RKO (cell line): Measurements from ENCODE around the gene PTGFR.

Experiments used
- DNase-seq: peaks from one replicate; pipeline ENCODE4 v3.0.0-alpha.2; 2016; ENCODE audit warnings: low spot score

The PTGFR gene

DNA sequence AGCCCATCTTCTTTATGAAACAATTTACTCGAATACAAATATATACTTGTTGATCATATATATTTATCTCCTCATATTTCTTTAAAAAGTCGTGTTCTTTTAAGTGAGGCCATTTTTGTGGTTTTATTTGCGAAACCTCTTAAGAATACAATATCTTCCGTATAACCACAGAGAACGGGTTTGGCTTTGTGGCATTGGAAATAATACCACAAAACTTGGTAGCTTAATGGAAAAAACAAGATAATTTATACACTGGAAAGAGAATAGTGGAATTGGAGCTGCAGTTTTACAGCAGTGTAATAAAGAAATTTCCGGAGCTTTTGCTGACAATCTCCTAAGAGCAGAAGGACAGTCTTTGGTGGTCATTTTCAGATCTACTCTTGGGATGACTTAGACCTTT, 29.4 kb downstream of the PTGFR start:
- DNase-seq: no peak

DNA sequence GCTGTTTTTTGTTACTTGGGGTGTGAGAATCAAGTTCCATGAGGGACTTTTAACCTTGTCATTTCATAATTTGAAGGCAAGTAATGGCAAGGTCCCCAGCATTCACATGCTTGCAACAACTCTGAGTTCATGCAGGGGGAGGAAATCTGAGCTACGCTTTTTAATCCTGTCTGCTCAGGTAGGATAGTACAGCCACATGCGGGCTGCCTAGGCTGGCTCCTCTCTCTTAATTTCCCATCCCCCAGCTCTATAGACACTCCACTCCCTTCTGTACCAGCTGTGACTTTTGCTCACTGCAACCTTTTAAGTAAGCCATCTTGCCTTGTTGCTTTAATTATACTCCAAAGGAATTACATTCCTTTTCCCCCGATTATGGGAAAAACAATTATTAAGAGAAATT, 30.1 kb downstream of the PTGFR start:
- DNase-seq: no peak

DNA sequence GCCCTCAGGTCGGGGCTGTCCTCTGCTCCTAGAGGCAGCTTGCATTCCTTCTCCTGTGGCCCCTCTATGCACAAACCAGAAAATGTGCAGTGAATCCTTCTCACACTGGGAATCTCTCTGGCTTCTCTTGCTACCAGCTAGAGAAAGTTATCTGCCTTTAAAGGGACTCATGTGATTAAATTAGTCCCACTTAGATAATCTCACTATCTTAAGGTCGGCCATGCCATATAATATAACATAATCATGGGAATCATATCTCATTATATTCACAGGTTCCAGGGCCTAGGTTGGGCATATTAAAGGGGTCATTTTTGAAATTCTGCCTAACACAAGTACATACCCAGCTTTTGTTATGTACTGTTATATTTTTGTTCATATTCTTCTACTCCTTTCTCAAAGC, 31.4 kb downstream of the PTGFR start:
- DNase-seq: no peak

GRCh38 chr1:78526496-78526895, 35.7 kb downstream of the PTGFR start:
- DNase-seq: no peak

GRCh38 chr1:78527706-78528105, 36.9 kb downstream of the PTGFR start:
- no peak for DNase-seq

DNA sequence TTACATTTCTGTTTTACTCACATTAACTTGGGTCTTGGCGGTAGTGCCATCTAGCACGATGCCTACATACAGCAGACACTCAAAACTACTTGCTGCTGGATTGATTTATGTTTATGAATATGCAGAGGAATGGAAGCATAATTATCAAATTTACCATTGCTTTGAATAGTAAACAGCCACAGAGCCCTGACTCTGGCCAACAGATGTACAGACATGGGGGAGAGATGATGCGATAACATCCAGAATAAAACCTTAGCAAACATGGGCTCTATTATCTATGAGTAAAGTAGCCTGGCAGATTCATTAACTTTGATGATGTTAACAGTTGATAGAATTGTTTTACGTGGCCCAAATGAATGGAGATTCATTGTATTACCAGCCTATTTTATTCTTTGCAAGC, 42.8 kb downstream of the PTGFR start:
- no peak for DNase-seq

GRCh38 chr1:78535286-78535685, 44.5 kb downstream of the PTGFR start:
- no peak for DNase-seq

DNA sequence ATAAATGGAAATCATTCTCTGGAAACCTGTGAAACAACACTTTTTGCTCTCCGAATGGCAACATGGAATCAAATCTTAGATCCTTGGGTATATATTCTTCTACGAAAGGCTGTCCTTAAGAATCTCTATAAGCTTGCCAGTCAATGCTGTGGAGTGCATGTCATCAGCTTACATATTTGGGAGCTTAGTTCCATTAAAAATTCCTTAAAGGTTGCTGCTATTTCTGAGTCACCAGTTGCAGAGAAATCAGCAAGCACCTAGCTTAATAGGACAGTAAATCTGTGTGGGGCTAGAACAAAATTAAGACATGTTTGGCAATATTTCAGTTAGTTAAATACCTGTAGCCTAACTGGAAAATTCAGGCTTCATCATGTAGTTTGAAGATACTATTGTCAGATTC, 45.7 kb downstream of the PTGFR start:
- DNase-seq: no peak

GRCh38 chr1:78540048-78540447, 49.3 kb downstream of the PTGFR start:
- DNase-seq: no peak

GRCh38 chr1:78541479-78541878, 50.7 kb downstream of the PTGFR start:
- no peak for DNase-seq

GRCh38 chr1:78543941-78544643, 53.3 kb downstream of the PTGFR start:
- DNase-seq: no peak

DNA sequence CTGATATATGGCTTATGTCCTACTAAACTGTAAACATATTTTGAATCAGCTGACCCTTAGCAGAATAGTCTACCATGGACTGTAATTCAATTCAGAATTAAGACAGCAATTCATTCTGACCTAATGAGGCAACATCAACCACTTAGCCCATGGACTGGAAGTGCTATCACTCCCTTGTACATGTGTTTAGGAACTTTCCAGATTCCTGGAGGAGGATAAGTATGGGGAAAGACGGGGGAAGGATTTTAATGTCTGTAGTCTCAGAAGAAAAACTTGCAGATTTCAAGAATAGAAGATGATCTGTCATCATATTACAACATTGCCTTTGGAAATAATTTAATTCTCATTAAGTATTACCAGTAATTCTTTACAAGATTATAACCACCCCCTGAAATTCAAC, 56.3 kb downstream of the PTGFR start:
- no peak for DNase-seq

- DNase-seq: no peak
Measured at GRCh38 chr1:78549331-78549730, 58.6 kb downstream of the PTGFR start.

DNA sequence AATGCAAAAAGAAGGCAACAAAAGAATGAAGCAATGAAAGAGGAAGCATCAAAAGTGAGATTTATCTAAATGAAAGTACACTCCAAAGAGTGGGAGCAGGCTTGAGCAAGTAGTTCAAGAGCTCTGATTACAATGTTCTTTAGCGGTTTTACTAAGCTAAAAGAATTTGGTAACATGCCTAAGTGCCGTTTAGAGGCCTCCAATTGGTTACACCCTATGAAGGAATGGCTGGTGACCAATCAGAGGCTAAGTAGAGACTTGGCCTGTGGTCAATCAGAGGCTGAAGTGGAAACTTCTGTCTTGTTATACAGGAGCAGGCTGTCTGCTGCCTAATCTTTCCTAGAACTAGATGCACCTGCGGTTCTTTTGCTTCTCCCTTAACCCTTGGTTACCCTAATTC, 59.1 kb downstream of the PTGFR start:
- no peak for DNase-seq

- no peak for DNase-seq
Measured at GRCh38 chr1:78553859-78554258, 63.1 kb downstream of the PTGFR start.

DNA sequence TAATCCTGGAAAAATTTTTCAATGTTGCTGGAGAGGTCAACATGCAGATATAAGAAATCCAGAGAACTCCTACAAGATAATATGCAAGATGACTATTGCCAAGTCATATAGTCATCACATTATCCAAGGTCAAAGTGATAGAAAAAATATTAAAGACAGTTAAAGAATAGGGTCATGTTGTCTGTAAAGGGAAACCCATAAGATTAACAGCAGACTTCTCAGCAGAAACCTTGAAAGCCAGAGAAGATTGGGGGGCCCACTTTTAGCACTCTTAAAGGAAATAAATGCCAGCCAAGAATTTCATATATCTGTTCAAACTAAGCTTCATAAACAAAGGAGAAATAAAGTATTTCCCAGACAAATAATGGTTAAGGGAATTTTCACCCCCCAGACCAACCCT, 64.1 kb downstream of the PTGFR start:
- DNase-seq: no peak

DNA sequence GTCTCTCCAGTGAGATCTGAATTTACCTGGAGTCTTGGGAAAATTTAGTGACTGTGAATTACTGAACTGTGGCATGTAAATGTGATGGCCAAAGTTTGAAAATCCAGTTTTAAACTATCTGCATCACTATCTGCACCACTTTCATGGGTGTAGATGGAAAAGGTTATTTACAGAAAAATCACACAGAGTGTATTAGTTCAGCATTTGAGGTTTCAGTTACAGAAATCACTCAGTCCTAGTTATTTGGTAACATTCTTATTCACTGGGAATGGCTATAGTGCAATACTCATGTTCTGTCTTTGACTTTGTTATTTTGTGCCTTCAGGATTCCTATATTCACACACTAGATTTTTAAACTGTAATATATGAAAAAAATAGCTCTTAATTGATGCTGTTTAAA, 68.9 kb downstream of the PTGFR start:
- no peak for DNase-seq

GRCh38 chr1:78560811-78561210, 70.0 kb downstream of the PTGFR start:
- DNase-seq: no peak

DNA sequence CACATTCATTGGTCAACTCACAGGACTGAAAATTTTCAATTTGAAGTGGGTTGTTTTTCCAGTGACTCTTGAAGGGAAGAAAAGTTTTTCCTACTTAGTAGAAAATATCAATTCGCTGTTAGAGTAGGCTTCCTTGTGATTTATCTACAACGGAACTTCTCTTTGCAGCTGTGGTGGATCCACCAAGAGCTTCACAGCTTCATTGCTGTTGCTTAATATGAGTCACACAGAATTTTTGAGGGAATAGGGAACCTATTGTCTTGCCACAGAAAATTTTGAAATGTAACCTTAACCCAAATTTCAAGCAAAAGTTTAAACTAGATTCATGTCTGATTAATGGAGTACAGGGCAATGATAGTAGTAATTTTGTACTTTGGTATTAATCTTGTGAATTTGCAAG, 71.1 kb downstream of the PTGFR start:
- DNase-seq: no peak

DNA sequence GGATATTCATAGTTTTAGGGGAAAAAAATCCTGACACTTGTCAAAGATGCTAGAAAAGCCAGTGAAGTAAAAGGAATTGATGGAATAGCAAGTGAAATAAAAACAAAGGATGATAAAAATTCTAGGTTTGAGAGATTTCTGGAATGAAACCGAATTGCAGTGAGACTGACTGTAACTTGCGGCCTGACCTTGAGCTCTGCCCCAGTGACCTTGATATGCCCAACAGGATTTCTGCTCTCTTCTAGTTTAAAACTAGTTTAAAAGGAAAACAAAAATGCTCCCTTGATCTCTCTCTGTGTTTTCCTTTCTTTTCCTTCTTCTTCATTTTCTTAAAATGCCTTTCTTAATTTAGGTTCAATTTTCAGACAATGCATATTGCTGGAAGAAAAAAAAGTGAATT, 74.6 kb downstream of the PTGFR start:
- DNase-seq: no peak

DNA sequence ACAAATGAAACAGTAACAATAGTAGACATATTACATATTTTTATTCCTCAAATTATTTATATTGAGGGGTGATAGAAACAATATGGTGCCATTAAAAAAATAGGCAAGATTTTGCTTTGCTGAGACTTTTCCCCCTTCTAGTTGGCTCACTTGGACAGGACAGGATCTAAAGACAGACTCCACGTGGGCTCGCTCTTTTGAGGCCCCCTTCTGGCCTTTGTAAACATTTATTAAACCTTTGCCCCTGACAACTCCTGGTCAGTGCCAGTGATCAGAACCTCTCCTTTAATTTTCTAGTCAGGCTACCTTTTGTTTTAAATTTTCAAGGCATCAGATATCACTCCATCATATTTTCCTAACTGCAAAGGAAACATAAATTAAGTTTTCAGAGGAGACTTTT, 79.8 kb downstream of the PTGFR start:
- DNase-seq: no peak

GRCh38 chr1:78577257-78578100, 86.7 kb downstream of the PTGFR start:
- no peak for DNase-seq

DNA sequence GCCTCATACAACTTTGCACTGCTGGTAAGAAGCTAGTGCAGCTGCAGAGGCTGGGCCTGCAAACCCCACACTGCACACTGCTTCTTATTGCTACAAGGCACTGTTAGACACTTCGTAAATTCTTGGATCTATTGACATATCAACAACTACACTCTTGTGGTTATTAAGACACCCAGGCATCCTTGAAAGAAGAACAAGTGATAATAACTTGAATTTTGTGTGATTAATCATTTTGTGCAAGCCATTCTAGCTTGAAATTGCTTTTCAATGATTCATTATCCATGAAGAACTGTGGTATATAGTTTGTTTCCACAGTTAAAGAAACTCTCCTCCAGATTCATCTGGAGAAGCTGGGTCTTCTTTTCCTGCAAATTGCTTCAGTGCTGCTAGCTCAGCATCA, 95.8 kb downstream of the PTGFR start:
- no peak for DNase-seq

DNA sequence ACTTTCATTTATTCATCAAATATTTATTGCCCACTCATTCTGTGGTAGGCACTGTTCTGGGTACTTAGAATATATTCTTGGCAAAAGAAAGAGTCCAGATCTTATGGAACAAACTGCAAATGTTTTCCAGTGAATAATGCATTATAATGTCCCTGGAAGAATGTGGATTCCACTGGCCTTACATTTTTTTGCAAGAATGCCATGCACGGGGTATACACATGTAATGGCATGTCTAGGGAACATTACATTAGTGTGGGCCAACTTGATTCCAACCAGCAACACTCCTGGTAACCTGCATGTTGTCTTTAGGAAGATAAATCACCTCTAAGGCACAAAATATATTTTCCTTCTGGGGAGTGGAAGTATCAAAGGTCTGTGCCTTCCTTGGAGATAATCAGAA, 96.4 kb downstream of the PTGFR start:
- DNase-seq: no peak
